Large intestine (tissue), 3 donors: ENCODE measurements around the gene HAAO. TPM values are rescaled to one million over a fixed set of nuclear protein-coding genes. Genes with fewer than 3 reads are reported as not detected.

Source experiments
- DNase-seq, 2 donors: peaks; one replicate each; pipeline versions ENCODE4 v3.0.0 to v3.0.0-alpha.2; 2013
- H3K27ac ChIP-seq: one replicate; pipeline ENCODE4 v1.5.1; 2013; ENCODE audit warnings: low read length
- H3K27me3 ChIP-seq: 2 replicates; pipeline ENCODE4 v1.6.1; 2013; ENCODE audit warnings: low read length; ENCODE audit not compliant: control insufficient read depth, insufficient read depth
- H3K36me3 ChIP-seq: 2 replicates; pipeline ENCODE4 v1.6.1; 2013; ENCODE audit warnings: low read length; ENCODE audit not compliant: control insufficient read depth, insufficient read depth
- H3K4me1 ChIP-seq: one replicate; pipeline ENCODE4 v1.6.1; 2013; ENCODE audit warnings: low read length; ENCODE audit not compliant: control insufficient read depth, insufficient read depth
- H3K4me3 ChIP-seq: one replicate; pipeline ENCODE4 v1.5.1; 2013; ENCODE audit warnings: low read length
- H3K9me3 ChIP-seq: one replicate; pipeline ENCODE4 v1.6.1; 2013; ENCODE audit warnings: mild to moderate bottlenecking, low read depth, low read length, moderate library complexity; ENCODE audit not compliant: control insufficient read depth
- WGBS: methylation state at CpG from one replicate; pipeline ENCODE4 v1.1.5; 2013; ENCODE audit warnings: low lambda C conversion rate; ENCODE audit not compliant: insufficient coverage; 5-methylcytosine and 5-hydroxymethylcytosine counted together
- polyA plus RNA-seq: library from polyadenylated mRNA; unstranded; fragments of 120-200 nt; gene quantifications from one replicate; pipeline ENCODE4 v1.2.1, GENCODE V29; 2013

The HAAO gene
- polyA plus RNA-seq, 1 donor = 47.9 TPM

GRCh38 chr2:42794271-42795046 is 2.1 kb upstream of the HAAO start:
- H3K9me3 ChIP-seq = no peaks in the 10 kb centered on the region
- H3K36me3 ChIP-seq = peaks cover 3% of the 10 kb centered on the region
- DNase-seq = peak; percentile 47 to 71
- H3K27ac ChIP-seq = peak overlapping the region; percentile 99
- H3K27me3 ChIP-seq = no peaks in the 10 kb centered on the region
- peak overlapping the region; percentile 94 for H3K4me3 ChIP-seq
- peaks cover 6% of the 10 kb centered on the region for H3K4me1 ChIP-seq
- 50% methylated on average over 2 of the region's 8 CpGs for WGBS

DNA sequence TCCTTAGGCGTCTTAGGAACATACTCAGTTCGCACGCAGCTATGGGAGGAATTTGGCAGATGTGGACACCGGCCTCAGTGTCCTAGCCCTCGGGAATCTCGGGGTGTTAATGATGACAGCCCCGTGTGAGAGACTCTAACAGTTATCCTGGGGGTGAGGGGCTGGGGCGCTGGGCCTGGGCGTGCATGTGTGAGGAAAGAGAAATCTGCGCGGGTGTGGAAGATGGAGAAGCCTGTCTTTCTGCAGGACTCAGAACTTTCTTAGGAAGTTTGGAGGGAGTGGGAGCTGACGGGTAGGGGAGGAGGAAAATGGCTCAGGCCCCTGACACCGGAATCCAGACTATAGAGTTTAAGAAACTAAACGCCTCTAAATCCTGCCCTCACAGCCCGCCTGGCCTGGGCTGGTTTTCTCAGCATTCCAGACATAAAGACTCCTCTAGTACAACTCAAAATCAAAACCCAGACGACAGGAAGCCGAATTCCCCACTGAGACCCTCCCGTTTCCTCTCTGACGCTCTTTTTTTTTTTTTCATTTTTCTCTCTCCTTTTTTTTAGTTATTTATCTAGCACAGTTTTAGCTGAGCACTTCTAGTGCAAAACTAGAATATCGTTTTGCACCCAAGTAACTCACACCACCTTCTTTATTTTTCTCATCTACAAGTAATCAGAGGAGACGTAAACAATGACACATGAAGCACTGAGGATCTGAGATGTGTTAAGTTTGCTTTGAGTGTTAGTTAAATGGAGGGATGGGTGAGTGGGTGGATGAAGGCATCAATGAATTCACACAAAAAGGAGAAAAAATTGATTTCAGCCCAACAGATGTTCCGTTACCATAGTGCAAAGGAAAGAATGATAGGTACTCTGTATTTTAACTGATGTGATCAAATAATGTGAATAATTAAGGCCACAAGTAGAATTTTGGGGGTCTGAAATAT is 1.2 kb upstream of the HAAO start:
- no peaks in the 10 kb centered on the region for H3K9me3 ChIP-seq
- WGBS = 34% methylated on average over 5 of the region's 22 CpGs
- peak overlapping the region; percentile 94 for H3K4me3 ChIP-seq
- peaks cover 6% of the 10 kb centered on the region for H3K36me3 ChIP-seq
- no peaks in the 10 kb centered on the region for H3K27me3 ChIP-seq
- DNase-seq = peak in 1 of 2 donors; percentile 71
- H3K27ac ChIP-seq = peak overlapping the region; percentile 99
- peaks cover 6% of the 10 kb centered on the region for H3K4me1 ChIP-seq

DNA sequence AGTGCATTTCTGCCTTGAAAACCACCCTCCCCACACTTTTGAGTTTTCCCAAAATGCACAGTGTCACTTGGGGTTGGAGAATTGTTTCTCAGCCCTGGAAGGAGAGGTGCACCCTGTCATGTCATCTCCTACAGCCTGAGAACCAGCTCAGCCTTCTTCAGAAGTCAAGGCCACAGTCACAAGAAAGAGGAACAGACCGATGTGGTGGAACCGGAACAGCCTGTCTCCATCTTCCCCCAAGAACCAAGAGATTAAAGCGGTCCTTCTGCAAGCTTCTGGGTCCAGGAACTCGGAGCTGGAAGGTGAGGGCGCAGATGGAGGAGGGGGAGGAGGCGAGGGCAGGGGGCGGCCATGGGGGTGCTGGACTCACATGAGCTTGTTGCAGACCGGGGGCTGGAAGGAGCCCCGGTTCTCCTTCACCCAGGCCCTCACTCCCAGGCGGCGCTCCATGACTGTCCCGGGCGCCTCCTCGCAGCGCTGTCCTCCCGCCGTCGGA is 248 bp downstream of the HAAO start:
- peaks cover 7% of the 10 kb centered on the region for H3K36me3 ChIP-seq
- peak overlapping the region; percentile 99 for H3K27ac ChIP-seq
- no CpG with 5 or more reads among the region's 18 CpGs for WGBS
- no peaks in the 10 kb centered on the region for H3K9me3 ChIP-seq
- peaks cover 6% of the 10 kb centered on the region for H3K4me1 ChIP-seq
- DNase-seq = no peak
- no peaks in the 10 kb centered on the region for H3K27me3 ChIP-seq
- peak overlapping the region; percentile 94 for H3K4me3 ChIP-seq

DNA sequence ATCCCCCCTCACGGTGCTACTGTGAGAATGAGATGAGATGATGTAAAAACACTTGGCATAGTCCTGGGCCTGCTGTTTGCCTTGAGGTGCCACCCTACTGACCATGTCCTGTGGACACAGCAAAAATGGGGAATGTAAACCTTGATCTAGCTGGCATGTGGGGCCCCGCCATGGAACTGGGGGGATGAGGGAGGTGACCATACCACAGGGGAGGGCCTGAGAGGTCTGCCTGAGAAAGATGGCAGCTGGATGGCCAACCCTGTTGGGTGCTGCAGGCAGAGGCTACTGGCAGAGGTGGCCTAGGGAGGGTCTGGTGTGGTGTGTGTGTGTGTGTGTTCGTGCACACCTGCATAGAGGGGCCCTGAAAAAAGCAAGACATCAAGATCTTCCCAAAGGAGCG is 777 bp downstream of the HAAO start:
- WGBS = no CpG with 5 or more reads among the region's 4 CpGs
- Histone ChIP-seq H3K27ac (peak overlapping the region; percentile 99), H3K4me1 (peaks cover 6% of the 10 kb centered on the region), H3K4me3 (peak overlapping the region; percentile 94), H3K27me3 (no peaks in the 10 kb centered on the region), H3K36me3 (peaks cover 10% of the 10 kb centered on the region), H3K9me3 (no peaks in the 10 kb centered on the region)
- DNase-seq = no peak

DNA sequence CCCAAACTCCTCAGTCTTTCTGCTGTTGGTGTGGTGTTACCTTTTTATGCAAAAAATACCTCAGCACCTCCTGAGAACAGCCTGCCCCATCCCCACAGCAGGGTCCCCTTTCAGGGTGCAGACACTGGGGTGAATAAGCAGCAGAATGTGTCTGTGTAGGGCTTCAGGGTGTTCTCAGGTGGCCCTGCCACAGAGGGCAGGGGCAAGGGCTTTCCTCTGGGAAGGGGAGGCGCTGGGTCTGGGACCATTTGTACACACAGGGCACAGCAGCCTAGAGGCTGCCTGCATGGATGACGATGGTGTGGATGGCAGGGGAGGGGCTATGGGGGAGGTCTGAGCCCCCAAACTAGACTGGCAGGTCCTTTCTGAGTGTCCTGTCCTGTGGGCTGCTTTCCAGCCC is 2.6 kb downstream of the HAAO start:
- DNase-seq = no peak
- Histone ChIP-seq H3K36me3 (peaks cover 18% of the 10 kb centered on the region), H3K27me3 (no peaks in the 10 kb centered on the region), H3K9me3 (no peaks in the 10 kb centered on the region), H3K27ac (no peak overlapping the region), H3K4me1 (peaks cover 3% of the 10 kb centered on the region), H3K4me3 (no peak overlapping the region)
- no CpG with 5 or more reads among the region's 2 CpGs for WGBS

- H3K4me3 ChIP-seq = no peak overlapping the region
- WGBS = no CpG with 5 or more reads among the region's 4 CpGs
- H3K4me1 ChIP-seq = peaks cover 3% of the 10 kb centered on the region
- H3K36me3 ChIP-seq = peaks cover 22% of the 10 kb centered on the region
- no peaks in the 10 kb centered on the region for H3K27me3 ChIP-seq
- H3K27ac ChIP-seq = no peak overlapping the region
- no peaks in the 10 kb centered on the region for H3K9me3 ChIP-seq
- no peak for DNase-seq
Measured at GRCh38 chr2:42788882-42789281, 3.5 kb downstream of the HAAO start.

- H3K4me3 ChIP-seq = no peak overlapping the region
- WGBS = no CpG with 5 or more reads among the region's 9 CpGs
- H3K36me3 ChIP-seq = peaks cover 26% of the 10 kb centered on the region
- H3K4me1 ChIP-seq = peaks cover 3% of the 10 kb centered on the region
- no peaks in the 10 kb centered on the region for H3K27me3 ChIP-seq
- no peaks in the 10 kb centered on the region for H3K9me3 ChIP-seq
- DNase-seq = no peak
- no peak overlapping the region for H3K27ac ChIP-seq
Measured at GRCh38 chr2:42788478-42788793, 3.9 kb downstream of the HAAO start.

- peaks cover 31% of the 10 kb centered on the region for H3K36me3 ChIP-seq
- H3K4me1 ChIP-seq = peaks cover 3% of the 10 kb centered on the region
- no peak overlapping the region for H3K27ac ChIP-seq
- WGBS = no CpG with 5 or more reads among the region's 12 CpGs
- no peaks in the 10 kb centered on the region for H3K9me3 ChIP-seq
- DNase-seq = no peak
- H3K27me3 ChIP-seq = no peaks in the 10 kb centered on the region
- no peak overlapping the region for H3K4me3 ChIP-seq
Measured at GRCh38 chr2:42787788-42788477, 4.5 kb downstream of the HAAO start.

- H3K9me3 ChIP-seq = no peaks in the 10 kb centered on the region
- H3K36me3 ChIP-seq = peaks cover 37% of the 10 kb centered on the region
- WGBS = no CpG with 5 or more reads among the region's 3 CpGs
- H3K4me1 ChIP-seq = peaks cover 3% of the 10 kb centered on the region
- no peak overlapping the region for H3K4me3 ChIP-seq
- no peak overlapping the region for H3K27ac ChIP-seq
- no peak for DNase-seq
- no peaks in the 10 kb centered on the region for H3K27me3 ChIP-seq
Measured at GRCh38 chr2:42787424-42787787, 5.0 kb downstream of the HAAO start.
